B cell (primary cell): ENCODE results near the gene SARM1. TPM values are rescaled to one million over a fixed set of nuclear protein-coding genes. Genes with fewer than 3 reads are reported as not detected.

Experiments
- ATAC-seq: fragments of 200-7000 bp; cut with Tn5 transposase; one replicate; pipeline ENCODE4 v1.10.0; 2021; ENCODE audit warnings: low read depth, mild to moderate bottlenecking, moderate number of reproducible peaks, moderate library complexity
- CTCF ChIA-PET: fragments of 350-600 bp; sonication (Branson Sonifier 250); formaldehyde crosslinking; loops from one replicate; lab custom pipeline; 2021; ENCODE audit warnings: antibody characterized with exemption, inconsistent platforms; lab: Charles Lee
- POLR2A ChIA-PET: fragments of 350-600 bp; sonication (Branson Sonifier 250); formaldehyde crosslinking; loops from one replicate; lab custom pipeline; 2021; ENCODE audit warnings: antibody characterized with exemption; lab: Charles Lee
- DNase-seq: peaks from one replicate; pipeline ENCODE4 v3.0.0; 2013
- H2AFZ ChIP-seq: 2 replicates; pipeline ENCODE4 v1.6.1; 2012; ENCODE audit warnings: mild to moderate bottlenecking, low read depth, low read length; ENCODE audit not compliant: insufficient read depth, poor library complexity, severe bottlenecking
- H3K27ac ChIP-seq, 2 donors: 1 replicate in 1 of 2; 2 replicates in 1 of 2; pipeline ENCODE4 v1.5.1; 2012 to 2013; ENCODE audit warnings: low read length in 2 of 2, mild to moderate bottlenecking in 2 of 2, moderate library complexity in 1 of 2
- H3K27me3 ChIP-seq, 4 experiments: fragments of 200-600 bp in 1 of 4; sonication (generic) in 1 of 4; replicated peaks in 1 of 4; 1 replicate in 2 of 4; 2 replicates in 2 of 4; pipeline versions ENCODE4 v1.6.1 to v1.7.0; 2013 to 2016; ENCODE audit warnings: low read length in 3 of 4, mild to moderate bottlenecking in 2 of 4, mixed read lengths in 1 of 4, moderate library complexity in 1 of 4; ENCODE audit not compliant: insufficient read depth in 4 of 4, control insufficient read depth in 3 of 4; ENCODE audit errors: control extremely low read depth in 1 of 4
- H3K36me3 ChIP-seq, 2 experiments: replicated peaks in 1 of 2; 1 replicate in 1 of 2; 2 replicates in 1 of 2; pipeline versions ENCODE4 v1.6.1 to v1.7.1; 2013; ENCODE audit warnings: low read length in 1 of 2; ENCODE audit not compliant: insufficient read depth in 2 of 2, control insufficient read depth in 1 of 2; ENCODE audit errors: control extremely low read depth in 1 of 2, extremely low read depth in 1 of 2
- H3K4me1 ChIP-seq, 2 donors: fragments of 200-600 bp in 1 of 2; sonication (generic) in 1 of 2; 1 replicate in 1 of 2; 2 replicates in 1 of 2; pipeline versions ENCODE4 v1.5.1 to v1.6.1; 2013 to 2017; ENCODE audit warnings: low read length in 2 of 2; ENCODE audit not compliant: control insufficient read depth in 2 of 2, insufficient read depth in 2 of 2
- H3K4me2 ChIP-seq: replicated peaks from 2 replicates; pipeline ENCODE3; 2012; ENCODE audit warnings: mild to moderate bottlenecking, low read depth, low read length; ENCODE audit not compliant: poor library complexity, severe bottlenecking
- H3K4me3 ChIP-seq, 5 experiments: fragments of 200-600 bp in 1 of 5; sonication (generic) in 1 of 5; 1 replicate in 3 of 5; 2 replicates in 2 of 5; pipeline versions ENCODE4 v1.5.1 to v1.7.0; 2011 to 2016; ENCODE audit warnings: low read length in 4 of 5, mild to moderate bottlenecking in 4 of 5, low read depth in 2 of 5, control low read depth in 1 of 5, moderate library complexity in 1 of 5; ENCODE audit not compliant: insufficient read depth in 1 of 5; ENCODE audit errors: control extremely low read depth in 1 of 5, extremely low read depth in 1 of 5
- H3K79me2 ChIP-seq: fragments of 200-600 bp; sonication (generic); one replicate; pipeline ENCODE4 v1.6.0; 2016; ENCODE audit warnings: low read length; ENCODE audit not compliant: control insufficient read depth, insufficient read depth
- H3K9ac ChIP-seq: fragments of 200-600 bp; sonication (generic); 2 replicates; pipeline ENCODE4 v1.6.1; 2017; ENCODE audit warnings: mild to moderate bottlenecking, low read length, moderate library complexity
- H3K9me3 ChIP-seq, 3 donors: one replicate each; pipeline versions ENCODE4 v1.6.1 to v1.7.1; 2013; ENCODE audit warnings: low read length in 2 of 3; ENCODE audit not compliant: control insufficient read depth in 2 of 3, insufficient read depth in 1 of 3; ENCODE audit errors: control extremely low read depth in 1 of 3
- H4K20me1 ChIP-seq: 2 replicates; pipeline ENCODE4 v1.6.0; 2012; ENCODE audit warnings: mild to moderate bottlenecking, low read length; ENCODE audit not compliant: insufficient read depth, control insufficient read depth, poor library complexity, severe bottlenecking
- H3K27ac Mint-ChIP-seq: one replicate; pipeline ENCODE4 v1.8.0; 2021; ENCODE audit warnings: mixed read lengths
- H3K27me3 Mint-ChIP-seq: one replicate; pipeline ENCODE4 v1.8.0; 2021; ENCODE audit warnings: mixed read lengths
- H3K4me1 Mint-ChIP-seq: one replicate; pipeline ENCODE4 v1.8.0; 2021; ENCODE audit warnings: mixed read lengths
- H3K4me3 Mint-ChIP-seq: one replicate; pipeline ENCODE4 v1.8.0; 2021; ENCODE audit warnings: mixed read lengths
- H3K9me3 Mint-ChIP-seq: one replicate; pipeline ENCODE4 v1.8.0; 2022; ENCODE audit warnings: mixed read lengths; ENCODE audit not compliant: insufficient read depth
- EZH2 ChIP-seq: IDR thresholded peaks from 2 replicates; pipeline ENCODE4 v1.6.1; 2012; ENCODE audit warnings: borderline replicate concordance, low read depth, mild to moderate bottlenecking, moderate library complexity, low read length; ENCODE audit not compliant: insufficient read depth, poor library complexity, severe bottlenecking
- WGBS: methylation state at CpG from one replicate; pipeline ENCODE4 v1.1.5; 2013; ENCODE audit warnings: missing lambda C conversion rate; ENCODE audit not compliant: insufficient coverage; 5-methylcytosine and 5-hydroxymethylcytosine counted together
- intact Hi-C: fragments of 100-400 bp; cut with micrococcal nuclease; formaldehyde crosslinking; loops from one replicate; pipeline ENCODE4 v1.10.0; 2022
- polyA plus RNA-seq: library from polyadenylated mRNA; depleted of rRNA; stranded (reverse); fragments of >200 nt; gene quantifications from 2 replicates; pipeline ENCODE4 v1.2.3, GENCODE V29; 2012
- total RNA-seq, 2 donors: library from RNA; stranded (reverse); fragments of 120-200 nt in 1 of 2; gene quantifications; 1 replicate in 1 of 2; 2 replicates in 1 of 2; pipeline versions ENCODE4 v1.2.3 to v1.2.4, GENCODE V29; 2013 to 2022
- TF ChIP-seq, protein P1 (sequence below): fragments of 200-600 bp; IDR thresholded peaks from one replicate; pipeline ENCODE4 v1.8.0; 2022; ENCODE audit warnings: antibody characterized with exemption, mild to moderate bottlenecking

SARM1 gene
- total and polyA plus RNA-seq, 2 donors (not counting 1 experiment from before 2014, with no cell fraction given), result 22.5 to 32.8 TPM

- Mint-ChIP-seq H3K4me3 (no peak overlapping the region), H3K27ac (peak overlapping the region; percentile 37), H3K27me3 (no peaks in the 10 kb centered on the region), H3K9me3 (no peaks in the 10 kb centered on the region), H3K4me1 (peaks cover 30% of the 10 kb centered on the region)
- no peak for TF ChIP-seq EZH2
- TF ChIP-seq, protein P1, sequence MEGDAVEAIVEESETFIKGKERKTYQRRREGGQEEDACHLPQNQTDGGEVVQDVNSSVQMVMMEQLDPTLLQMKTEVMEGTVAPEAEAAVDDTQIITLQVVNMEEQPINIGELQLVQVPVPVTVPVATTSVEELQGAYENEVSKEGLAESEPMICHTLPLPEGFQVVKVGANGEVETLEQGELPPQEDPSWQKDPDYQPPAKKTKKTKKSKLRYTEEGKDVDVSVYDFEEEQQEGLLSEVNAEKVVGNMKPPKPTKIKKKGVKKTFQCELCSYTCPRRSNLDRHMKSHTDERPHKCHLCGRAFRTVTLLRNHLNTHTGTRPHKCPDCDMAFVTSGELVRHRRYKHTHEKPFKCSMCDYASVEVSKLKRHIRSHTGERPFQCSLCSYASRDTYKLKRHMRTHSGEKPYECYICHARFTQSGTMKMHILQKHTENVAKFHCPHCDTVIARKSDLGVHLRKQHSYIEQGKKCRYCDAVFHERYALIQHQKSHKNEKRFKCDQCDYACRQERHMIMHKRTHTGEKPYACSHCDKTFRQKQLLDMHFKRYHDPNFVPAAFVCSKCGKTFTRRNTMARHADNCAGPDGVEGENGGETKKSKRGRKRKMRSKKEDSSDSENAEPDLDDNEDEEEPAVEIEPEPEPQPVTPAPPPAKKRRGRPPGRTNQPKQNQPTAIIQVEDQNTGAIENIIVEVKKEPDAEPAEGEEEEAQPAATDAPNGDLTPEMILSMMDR, result no peak
- H2AFZ ChIP-seq, result no peak overlapping the region
- H3K4me2 ChIP-seq, result no peak overlapping the region
- peaks cover 19 to 24% of the 10 kb centered on the region in 2 donors for H3K4me1 ChIP-seq
- H3K36me3 ChIP-seq, result peaks cover 0 to 44% of the 10 kb centered on the region in 2 experiments
- H3K27ac ChIP-seq, result no peak overlapping the region
- H3K79me2 ChIP-seq, result peaks cover 49% of the 10 kb centered on the region
- no peak for DNase-seq
- no peak overlapping the region for H3K4me3 ChIP-seq
- no peaks in the 10 kb centered on the region for H3K27me3 ChIP-seq
- H4K20me1 ChIP-seq, result peaks cover 14% of the 10 kb centered on the region
- 100% methylated on average over 3 of the region's 6 CpGs for WGBS
- ATAC-seq, result no peak
- ChIA-PET POLR2A (no interaction called here), CTCF (interaction anchor here (1.1 kb wide), 1 partner anchor 85 kb away, joined by 3 read pairs; no protein-coding TSS in a partner anchor)
- no peaks in the 10 kb centered on the region for H3K9me3 ChIP-seq
- no peak overlapping the region for H3K9ac ChIP-seq
- intact Hi-C loops, result no loop called here
Measured at GRCh38 chr17:28331891-28332420, 39.5 kb upstream of the SARM1 start.

GRCh38 chr17:28333083-28333746, 38.3 kb upstream of the SARM1 start:
- no peak overlapping the region for H3K4me3 ChIP-seq
- Mint-ChIP-seq H3K4me1 (peaks cover 33% of the 10 kb centered on the region), H3K27ac (no peak overlapping the region), H3K9me3 (no peaks in the 10 kb centered on the region), H3K27me3 (no peaks in the 10 kb centered on the region), H3K4me3 (peak overlapping the region; percentile 93)
- peaks cover 0 to 33% of the 10 kb centered on the region in 2 experiments for H3K36me3 ChIP-seq
- DNase-seq (no peak), ATAC-seq (no peak)
- H3K4me2 ChIP-seq, result no peak overlapping the region
- H4K20me1 ChIP-seq, result peaks cover 19% of the 10 kb centered on the region
- no peak for TF ChIP-seq EZH2
- TF ChIP-seq, protein P1, result no peak
- no peak overlapping the region for H3K9ac ChIP-seq
- CTCF ChIA-PET, result interaction anchor here (0.6 kb wide), 1 partner anchor 1191 kb away, joined by 5 read pairs; no protein-coding TSS in a partner anchor
- H2AFZ ChIP-seq, result no peak overlapping the region
- H3K9me3 ChIP-seq, result no peaks in the 10 kb centered on the region
- WGBS, result 78% methylated on average over 1 of the region's 1 CpG
- POLR2A ChIA-PET, result no interaction called here
- peaks cover 19 to 24% of the 10 kb centered on the region in 2 donors for H3K4me1 ChIP-seq
- no peak overlapping the region for H3K27ac ChIP-seq
- intact Hi-C loops, result no loop called here
- H3K27me3 ChIP-seq, result no peaks in the 10 kb centered on the region
- H3K79me2 ChIP-seq, result peaks cover 61% of the 10 kb centered on the region
